NT2/D1 (cell line): ENCODE measurements around the gene RNF215.

Experiments used
- SUZ12 ChIP-seq: IDR thresholded peaks from 2 replicates; pipeline ENCODE4 v1.6.1; 2011; ENCODE audit not compliant: insufficient read length, insufficient read depth; ENCODE audit errors: extremely low read depth
- YY1 ChIP-seq: IDR thresholded peaks from 2 replicates; pipeline ENCODE4 v1.6.1; 2011; ENCODE audit not compliant: insufficient read length, insufficient read depth
- ZNF274 ChIP-seq: IDR thresholded peaks from 2 replicates; pipeline ENCODE4 v1.6.1; 2011; ENCODE audit warnings: mild to moderate bottlenecking, low read depth, low read length

GRCh38 chr22:30408388-30409102, 21.3 kb upstream of the RNF215 start:
- TF ChIP-seq YY1 (no peak), ZNF274 (no peak), SUZ12 (no peak)
